ENCODE measurements around the gene KDM7A. TPM values are rescaled to one million over a fixed set of nuclear protein-coding genes. Genes with fewer than 3 reads are reported as not detected.

KDM7A gene
- 3.3 and 9.8 TPM in 2 replicates for total RNA-seq (2014; rRNA removed; shearing (Covaris generic))
- total RNA-seq (2022) = 3.3 and 7.7 TPM in 2 replicates
- Bru-seq, nascent RNA = percentile 50 among the genes with signal in this experiment
- percentile 41 among the genes with signal in this experiment for BruChase-seq, experiment 1, labeled RNA remaining after a 6-hour chase
- BruChase-seq, experiment 2, labeled RNA remaining after a 2-hour chase = percentile 50 among the genes with signal in this experiment
- long read RNA-seq, full-length matches to known transcripts = 3 of 3 reads
- long read RNA-seq, partial matches to known transcripts = 0 of 3 reads
- long read RNA-seq, other reads (novel, unspliced or antisense) = 0 of 3 reads

- peak; percentile 91 for DNase-seq (ENCODE audit: low spot score)
- peak within 1 kb of the TSS; percentile 84 for H2AFZ ChIP-seq (ENCODE audit: low read length)
- ChIA-PET POLR2A (interaction anchor here (0.6 to 1.3 kb wide), 4 partner anchors 13 to 1562 kb away, joined by 3 to 6 read pairs (median 3); no protein-coding TSS in a partner anchor), CTCF (ENCODE audit: unreplicated experiment) (interaction anchor here (0.6 to 0.8 kb wide), 2 partner anchors 127 to 164 kb away, joined by 3 to 5 read pairs; no protein-coding TSS in a partner anchor)
- peak within 1 kb of the TSS; percentile 76 for H3K4me2 ChIP-seq (ENCODE audit: low read length)
- no peaks in the 10 kb centered on the region for H3K9me3 ChIP-seq (ENCODE audit: low read length)
- H3K4me1 ChIP-seq (ENCODE audit: insufficient read depth, low read length, poor library complexity, severe bottlenecking) = peaks cover 5% of the 10 kb centered on the region
- no peaks in the 10 kb centered on the region; the same call in 1 of the 2 replicates for H4K20me1 ChIP-seq (ENCODE audit: insufficient read depth, low read length)
- intact Hi-C loops (cut with micrococcal nuclease; ENCODE audit: unreplicated experiment) = loop anchor here (1.0 to 10.0 kb wide), 6 partner anchors 55 to 838 kb away; partner anchors contain the start of genes HIPK2 and MRPS33
- no TSS peak for BruUV-seq (replicated peaks)
- H3K79me2 ChIP-seq (ENCODE audit: insufficient read depth, low read depth, low read length) = no peaks in the 10 kb centered on the region
- H3K36me3 ChIP-seq (ENCODE audit: insufficient read depth, low read length) = no peaks in the 10 kb centered on the region
- TF ChIP-seq EZH2phosphoT487 (IDR thresholded peaks at IDR 0.05; ENCODE audit: borderline replicate concordance, low read depth, low read length) (no peak), CTCF (conservative IDR thresholded peaks at IDR 0.05; ENCODE audit: low read length) (no peak)
- H3K9me2 ChIP-seq (ENCODE audit: insufficient read depth, low read length) = no peaks in the 10 kb centered on the region
- peak within 1 kb of the TSS; percentile 48 for H3K27ac ChIP-seq (ENCODE audit: low read depth, low read length, poor library complexity, severe bottlenecking)
- peak within 1 kb of the TSS; percentile 73 for H3K4me3 ChIP-seq (ENCODE audit: low read depth, low read length, poor library complexity, severe bottlenecking)
These were observed at the start of gene KDM7A for GRCh38 chr7:140176811-140177702. Gene KDM7A, minus strand, starts transcription at chr7:140176983. Its CDS starts 46 bp downstream, at chr7:140176937.

- no peak overlapping the region for H3K4me2 ChIP-seq (ENCODE audit: low read length)
These were observed 48.9 kb upstream of the KDM7A start for GRCh38 chr7:140225562-140226249.

More at GRCh38 chr7:140225562-140226249, 48.9 kb upstream of the KDM7A start:
- no peaks in the 10 kb centered on the region for H3K36me3 ChIP-seq (ENCODE audit: insufficient read depth, low read length)
- TF ChIP-seq EZH2phosphoT487 (IDR thresholded peaks at IDR 0.05; ENCODE audit: borderline replicate concordance, low read depth, low read length) = no peak
- TF ChIP-seq CTCF (conservative IDR thresholded peaks at IDR 0.05; ENCODE audit: low read length) = no peak
- no peaks in the 10 kb centered on the region for H3K9me2 ChIP-seq (ENCODE audit: insufficient read depth, low read length)
- H2AFZ ChIP-seq (ENCODE audit: low read length) = no peak overlapping the region
- H3K79me2 ChIP-seq (ENCODE audit: insufficient read depth, low read depth, low read length) = no peaks in the 10 kb centered on the region
- BruUV-seq (replicated peaks) = no TSS peak
- H3K4me3 ChIP-seq (ENCODE audit: low read depth, low read length, poor library complexity, severe bottlenecking) = no peak overlapping the region
- H4K20me1 ChIP-seq (ENCODE audit: insufficient read depth, low read length) = no peaks in the 10 kb centered on the region
- peaks cover 10% of the 10 kb centered on the region for H3K4me1 ChIP-seq (ENCODE audit: insufficient read depth, low read length, poor library complexity, severe bottlenecking)
- DNase-seq (ENCODE audit: low spot score) = no peak
- POLR2A ChIA-PET = interaction anchor here (0.7 to 1.5 kb wide), 4 partner anchors 14 to 249 kb away, joined by 3 to 6 read pairs (median 4); no protein-coding TSS in a partner anchor
- CTCF ChIA-PET (ENCODE audit: unreplicated experiment) = no interaction called here
- H3K27ac ChIP-seq (ENCODE audit: low read depth, low read length, poor library complexity, severe bottlenecking) = no peak overlapping the region
- no peaks in the 10 kb centered on the region for H3K9me3 ChIP-seq (ENCODE audit: low read length)
- intact Hi-C loops (cut with micrococcal nuclease; ENCODE audit: unreplicated experiment) = no loop called here

Measured in OCI-LY7 (cell line).